ENCODE measurements around the gene MTG1.

MTG1 gene

DNA sequence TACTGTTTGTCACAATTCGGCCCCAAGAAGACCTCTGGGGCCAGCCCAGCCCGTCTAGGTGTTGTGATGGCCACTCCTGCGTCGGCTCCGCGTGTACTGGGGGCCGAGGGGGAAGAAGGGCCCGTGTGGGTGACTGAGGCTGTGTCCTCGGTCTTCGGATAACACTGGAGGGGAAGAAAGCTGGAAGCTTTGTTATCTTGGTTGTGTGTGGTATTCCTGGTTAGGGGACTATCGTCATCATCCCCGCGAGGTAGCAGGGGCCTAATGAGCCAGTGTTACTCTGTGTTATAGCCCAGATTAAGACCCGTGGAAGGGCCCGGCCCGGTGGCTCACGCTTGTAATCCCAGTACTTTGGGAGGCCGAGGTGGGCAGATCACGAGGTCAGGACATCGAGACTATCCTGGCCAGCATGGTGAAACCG is 854 bp downstream of the MTG1 start:
- no peaks in the 10 kb centered on the region for H3K9me3 ChIP-seq (ENCODE audit: control insufficient read depth, low read length)
- no peak for DNase-seq (ENCODE audit: low read depth)
- no peaks in the 10 kb centered on the region for H3K27me3 ChIP-seq (replicated peaks; ENCODE audit: control insufficient read depth, insufficient read depth, low read length)
- peaks cover 13% of the 10 kb centered on the region for H3K4me1 ChIP-seq (ENCODE audit: control insufficient read depth, insufficient read depth, low read length)
- peak overlapping the region; percentile 89 for H3K4me3 ChIP-seq (ENCODE audit: low read length)
- peak overlapping the region; percentile 94 for H3K9ac ChIP-seq (ENCODE audit: low read length)
- H3K36me3 ChIP-seq (ENCODE audit: control insufficient read depth, insufficient read depth, low read length, severe bottlenecking): peaks cover 28% of the 10 kb centered on the region

DNA sequence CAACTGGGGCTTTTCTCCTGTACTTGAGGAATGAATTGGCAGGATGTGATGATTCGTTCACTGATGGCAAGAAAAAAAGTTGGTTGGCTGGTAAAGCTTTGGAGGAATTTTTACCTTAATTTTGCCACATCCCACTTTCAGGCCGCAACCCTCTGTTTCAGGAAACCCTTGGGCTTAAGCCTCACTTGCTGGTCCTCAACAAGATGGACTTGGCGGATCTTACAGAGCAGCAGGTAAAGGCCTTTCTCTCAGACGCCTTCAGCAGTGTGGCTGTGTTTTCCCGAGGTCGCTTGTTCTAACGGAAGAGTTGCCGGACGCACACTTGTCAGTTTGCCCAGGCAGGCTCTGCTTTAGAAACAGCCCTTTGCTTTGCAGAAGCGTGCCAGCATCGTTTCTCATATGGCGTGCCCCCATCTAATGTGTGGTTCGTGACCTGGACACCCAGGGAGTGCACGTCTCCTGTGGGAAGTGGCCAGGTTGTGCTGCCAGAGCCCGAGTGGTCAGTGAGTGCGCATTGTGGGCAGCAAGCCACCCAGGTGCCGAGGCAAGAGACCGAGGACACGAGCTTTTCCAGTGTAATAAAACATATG is 2.2 kb downstream of the MTG1 start:
- Histone ChIP-seq H3K4me3 (ENCODE audit: low read length) (no peak overlapping the region), H3K27me3 (replicated peaks; ENCODE audit: control insufficient read depth, insufficient read depth, low read length) (no peaks in the 10 kb centered on the region), H3K4me1 (ENCODE audit: control insufficient read depth, insufficient read depth, low read length) (peaks cover 13% of the 10 kb centered on the region), H3K36me3 (ENCODE audit: control insufficient read depth, insufficient read depth, low read length, severe bottlenecking) (peaks cover 35% of the 10 kb centered on the region), H3K9ac (ENCODE audit: low read length) (no peak overlapping the region), H3K9me3 (ENCODE audit: control insufficient read depth, low read length) (no peaks in the 10 kb centered on the region)
- DNase-seq (ENCODE audit: low read depth): no peak

DNA sequence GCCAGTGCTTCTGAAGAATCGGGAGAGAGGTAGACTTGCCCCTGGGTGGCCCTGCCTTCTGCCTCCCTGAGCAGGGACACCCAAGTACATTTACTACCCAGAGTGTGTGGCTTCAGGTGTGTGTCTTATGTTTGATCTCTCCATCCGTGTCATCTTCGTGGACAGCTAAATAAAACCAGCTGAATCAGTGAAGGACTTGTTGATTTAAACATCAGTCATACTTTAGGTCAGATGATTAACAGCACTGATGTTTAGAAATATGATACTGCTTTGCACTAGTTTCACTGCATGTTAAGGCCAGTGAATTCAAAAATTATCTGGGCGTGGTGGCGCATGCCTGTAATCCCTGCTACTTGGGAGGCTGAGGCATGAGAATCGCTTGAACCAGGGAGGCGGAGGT is 4.0 kb downstream of the MTG1 start:
- Histone ChIP-seq H3K4me3 (ENCODE audit: low read length) (no peak overlapping the region), H3K36me3 (ENCODE audit: control insufficient read depth, insufficient read depth, low read length, severe bottlenecking) (peaks cover 51% of the 10 kb centered on the region), H3K9ac (ENCODE audit: low read length) (no peak overlapping the region), H3K9me3 (ENCODE audit: control insufficient read depth, low read length) (no peaks in the 10 kb centered on the region), H3K4me1 (ENCODE audit: control insufficient read depth, insufficient read depth, low read length) (peaks cover 13% of the 10 kb centered on the region), H3K27me3 (replicated peaks; ENCODE audit: control insufficient read depth, insufficient read depth, low read length) (no peaks in the 10 kb centered on the region)
- no peak for DNase-seq (ENCODE audit: low read depth)

DNA sequence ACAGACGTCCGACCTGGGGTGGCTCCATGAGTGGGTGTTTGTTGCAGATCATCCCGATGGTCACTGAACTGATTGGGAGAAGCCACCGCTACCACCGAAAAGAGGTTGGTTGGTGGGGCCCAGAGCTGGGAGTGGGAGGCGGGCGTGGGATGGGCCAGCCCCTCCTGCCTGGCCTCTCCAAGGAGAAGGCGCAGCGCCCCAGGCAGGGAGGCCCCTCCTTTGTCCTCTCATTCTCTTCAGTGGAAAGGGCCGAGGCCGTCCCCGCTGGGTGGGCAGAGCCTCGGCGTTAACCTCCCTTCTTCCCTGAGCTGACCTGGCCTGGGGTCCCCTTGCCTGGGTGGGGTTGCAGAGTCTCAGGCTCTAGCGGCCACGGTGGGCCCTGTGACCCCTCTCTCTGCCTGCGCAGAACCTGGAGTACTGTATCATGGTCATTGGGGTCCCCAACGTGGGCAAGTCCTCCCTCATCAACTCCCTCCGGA is 5.2 kb downstream of the MTG1 start:
- Histone ChIP-seq H3K27me3 (replicated peaks; ENCODE audit: control insufficient read depth, insufficient read depth, low read length) (no peaks in the 10 kb centered on the region), H3K4me3 (ENCODE audit: low read length) (no peak overlapping the region), H3K9me3 (ENCODE audit: control insufficient read depth, low read length) (no peaks in the 10 kb centered on the region), H3K9ac (ENCODE audit: low read length) (no peak overlapping the region), H3K4me1 (ENCODE audit: control insufficient read depth, insufficient read depth, low read length) (peaks cover 14% of the 10 kb centered on the region), H3K36me3 (ENCODE audit: control insufficient read depth, insufficient read depth, low read length, severe bottlenecking) (peaks cover 59% of the 10 kb centered on the region)
- DNase-seq (ENCODE audit: low read depth): no peak

DNA sequence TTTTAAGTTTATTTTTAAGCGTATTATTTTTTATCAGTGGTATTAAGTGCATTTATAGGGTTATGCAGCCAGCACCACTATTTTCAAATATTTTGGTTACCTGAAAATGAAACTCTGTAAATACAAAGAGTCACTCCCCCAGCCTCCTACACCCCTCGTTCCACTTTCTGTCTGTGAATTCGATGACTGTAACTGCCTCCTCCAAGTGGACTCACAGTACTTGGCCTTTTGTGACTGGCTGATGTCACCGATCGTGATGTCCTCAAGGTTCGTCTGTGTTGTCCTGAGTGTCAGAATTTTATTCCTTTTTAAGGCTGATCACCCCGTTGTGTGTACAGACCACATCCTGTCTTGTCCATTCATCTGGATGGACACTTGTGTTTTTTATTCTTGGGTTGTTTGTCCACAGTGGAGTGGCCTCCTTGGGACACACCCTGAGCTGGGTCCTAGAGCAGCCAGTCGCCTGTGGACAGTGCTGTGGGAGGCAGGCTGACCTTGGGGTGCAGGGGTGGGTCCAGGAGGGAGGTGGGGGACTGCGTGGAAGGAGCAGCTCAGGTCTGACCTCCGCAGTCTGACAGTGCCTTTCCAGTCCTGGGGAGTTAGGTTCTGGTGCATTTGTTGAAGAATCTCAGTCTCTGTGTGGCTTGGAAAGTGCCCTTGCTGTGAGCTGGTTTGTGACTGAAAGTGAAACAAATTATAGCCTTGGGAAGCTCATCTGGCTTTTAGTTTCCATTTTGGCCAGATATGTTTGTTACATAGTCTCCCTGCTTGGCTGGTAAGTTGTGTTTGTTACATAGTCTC is 6.9 kb downstream of the MTG1 start:
- Histone ChIP-seq H3K9ac (ENCODE audit: low read length) (no peak overlapping the region), H3K36me3 (ENCODE audit: control insufficient read depth, insufficient read depth, low read length, severe bottlenecking) (peaks cover 70% of the 10 kb centered on the region), H3K4me3 (ENCODE audit: low read length) (no peak overlapping the region), H3K27me3 (replicated peaks; ENCODE audit: control insufficient read depth, insufficient read depth, low read length) (no peaks in the 10 kb centered on the region), H3K9me3 (ENCODE audit: control insufficient read depth, low read length) (no peaks in the 10 kb centered on the region), H3K4me1 (ENCODE audit: control insufficient read depth, insufficient read depth, low read length) (peaks cover 10% of the 10 kb centered on the region)
- no peak for DNase-seq (ENCODE audit: low read depth)

DNA sequence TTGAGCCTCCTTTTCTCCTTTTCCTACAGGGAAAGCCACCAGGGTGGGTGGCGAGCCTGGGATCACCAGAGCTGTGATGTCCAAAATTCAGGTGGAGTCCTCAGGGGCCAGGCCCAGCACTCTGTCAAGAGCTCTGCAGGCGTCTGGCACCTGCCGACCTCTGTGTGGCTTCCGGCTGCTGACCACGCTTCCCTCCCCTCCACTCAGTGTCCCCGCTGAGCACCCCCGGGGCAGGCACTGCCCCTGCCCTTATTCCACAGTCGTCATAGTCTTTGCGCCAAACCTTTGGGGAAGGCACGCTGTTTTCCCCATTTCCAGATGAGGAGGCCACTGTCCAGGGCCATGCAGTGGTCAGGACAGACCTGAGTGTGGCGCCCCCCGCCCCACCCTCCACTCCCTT is 7.5 kb downstream of the MTG1 start:
- Histone ChIP-seq H3K36me3 (ENCODE audit: control insufficient read depth, insufficient read depth, low read length, severe bottlenecking) (peaks cover 64% of the 10 kb centered on the region), H3K4me1 (ENCODE audit: control insufficient read depth, insufficient read depth, low read length) (peaks cover 14% of the 10 kb centered on the region), H3K4me3 (ENCODE audit: low read length) (no peak overlapping the region), H3K27me3 (replicated peaks; ENCODE audit: control insufficient read depth, insufficient read depth, low read length) (no peaks in the 10 kb centered on the region), H3K9me3 (ENCODE audit: control insufficient read depth, low read length) (no peaks in the 10 kb centered on the region), H3K9ac (ENCODE audit: low read length) (no peak overlapping the region)
- DNase-seq (ENCODE audit: low read depth): no peak

DNA sequence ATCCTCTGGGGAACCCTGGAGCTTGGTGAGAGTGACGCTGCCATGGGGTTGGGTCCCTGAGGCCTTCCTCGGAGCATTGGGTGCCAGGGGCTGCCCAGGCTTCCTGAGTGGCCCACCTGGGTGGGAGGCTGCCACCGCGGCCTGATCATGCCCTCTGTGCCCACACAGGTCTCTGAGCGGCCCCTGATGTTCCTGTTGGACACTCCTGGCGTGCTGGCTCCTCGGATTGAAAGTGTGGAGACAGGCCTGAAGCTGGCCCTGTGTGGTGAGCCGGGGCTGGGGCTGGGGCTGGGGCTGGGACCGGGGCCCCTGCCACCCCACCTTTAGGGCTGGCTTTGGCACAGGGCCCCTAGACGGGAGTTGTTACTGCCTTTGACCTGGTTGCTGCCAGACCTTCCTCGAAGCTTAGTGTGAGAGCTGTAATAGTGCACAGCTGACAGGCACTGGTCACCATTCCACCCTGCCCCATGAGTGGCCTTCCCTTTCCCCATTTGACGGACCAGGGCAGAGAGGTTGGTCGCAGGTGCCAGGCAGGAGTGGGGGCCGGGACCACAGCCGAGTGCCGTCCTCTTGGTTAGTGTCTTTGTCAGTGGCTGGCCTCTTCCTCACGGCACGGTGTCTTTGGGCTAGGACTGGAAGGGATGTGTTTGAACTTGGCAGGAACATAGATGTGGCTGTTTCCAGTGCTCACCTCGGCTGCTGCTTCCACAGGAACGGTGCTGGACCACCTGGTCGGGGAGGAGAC is 8.2 kb downstream of the MTG1 start:
- no peak overlapping the region for H3K4me3 ChIP-seq (ENCODE audit: low read length)
- no peak overlapping the region for H3K9ac ChIP-seq (ENCODE audit: low read length)
- no peaks in the 10 kb centered on the region for H3K9me3 ChIP-seq (ENCODE audit: control insufficient read depth, low read length)
- no peaks in the 10 kb centered on the region for H3K27me3 ChIP-seq (replicated peaks; ENCODE audit: control insufficient read depth, insufficient read depth, low read length)
- H3K36me3 ChIP-seq (ENCODE audit: control insufficient read depth, insufficient read depth, low read length, severe bottlenecking): peaks cover 62% of the 10 kb centered on the region
- H3K4me1 ChIP-seq (ENCODE audit: control insufficient read depth, insufficient read depth, low read length): peaks cover 14% of the 10 kb centered on the region
- no peak for DNase-seq (ENCODE audit: low read depth)

DNA sequence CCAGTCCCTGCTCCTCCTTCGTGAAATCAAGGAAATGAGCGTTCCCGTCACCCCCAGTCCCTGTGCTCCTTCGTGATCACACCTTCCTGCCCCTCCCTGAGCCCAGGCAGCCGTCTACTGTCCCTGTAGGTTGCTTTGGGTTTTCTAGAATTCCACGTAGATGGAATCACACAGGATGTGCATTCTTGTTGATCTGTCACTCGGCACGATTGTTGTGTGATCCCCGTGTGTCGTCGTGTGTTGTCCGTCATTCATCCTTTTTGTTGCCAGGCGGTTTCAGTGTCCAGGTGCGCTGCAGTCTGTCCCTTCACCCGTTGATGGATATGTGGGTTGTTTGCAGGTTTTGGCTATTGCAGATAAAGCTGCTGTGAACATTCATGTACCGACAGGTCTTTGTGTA is 9.4 kb downstream of the MTG1 start:
- no peak overlapping the region for H3K9ac ChIP-seq (ENCODE audit: low read length)
- no peak for DNase-seq (ENCODE audit: low read depth)
- peaks cover 21% of the 10 kb centered on the region for H3K4me1 ChIP-seq (ENCODE audit: control insufficient read depth, insufficient read depth, low read length)
- no peaks in the 10 kb centered on the region for H3K27me3 ChIP-seq (replicated peaks; ENCODE audit: control insufficient read depth, insufficient read depth, low read length)
- no peaks in the 10 kb centered on the region for H3K9me3 ChIP-seq (ENCODE audit: control insufficient read depth, low read length)
- peaks cover 71% of the 10 kb centered on the region for H3K36me3 ChIP-seq (ENCODE audit: control insufficient read depth, insufficient read depth, low read length, severe bottlenecking)
- no peak overlapping the region for H3K4me3 ChIP-seq (ENCODE audit: low read length)

DNA sequence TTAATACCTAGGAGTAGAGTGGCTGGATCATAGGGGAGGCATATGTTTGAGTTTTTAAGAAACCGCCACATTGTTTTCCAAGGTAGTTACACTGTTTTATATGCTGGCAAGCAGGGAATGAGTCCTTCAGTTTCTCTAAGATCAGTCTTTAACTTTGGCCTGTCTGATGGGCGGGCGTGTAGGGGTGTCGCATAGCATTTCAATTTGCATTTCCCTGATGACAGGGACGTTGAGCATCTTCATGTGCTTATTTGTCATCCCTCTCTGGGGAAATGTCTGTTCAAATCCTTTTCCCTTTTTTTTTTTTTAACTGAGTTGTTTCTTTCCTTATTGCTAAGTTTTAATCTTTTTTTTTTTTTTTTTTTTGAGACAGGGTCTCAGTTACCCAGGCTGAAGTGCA is 9.8 kb downstream of the MTG1 start:
- H3K4me3 ChIP-seq (ENCODE audit: low read length): no peak overlapping the region
- peaks cover 69% of the 10 kb centered on the region for H3K36me3 ChIP-seq (ENCODE audit: control insufficient read depth, insufficient read depth, low read length, severe bottlenecking)

DNA sequence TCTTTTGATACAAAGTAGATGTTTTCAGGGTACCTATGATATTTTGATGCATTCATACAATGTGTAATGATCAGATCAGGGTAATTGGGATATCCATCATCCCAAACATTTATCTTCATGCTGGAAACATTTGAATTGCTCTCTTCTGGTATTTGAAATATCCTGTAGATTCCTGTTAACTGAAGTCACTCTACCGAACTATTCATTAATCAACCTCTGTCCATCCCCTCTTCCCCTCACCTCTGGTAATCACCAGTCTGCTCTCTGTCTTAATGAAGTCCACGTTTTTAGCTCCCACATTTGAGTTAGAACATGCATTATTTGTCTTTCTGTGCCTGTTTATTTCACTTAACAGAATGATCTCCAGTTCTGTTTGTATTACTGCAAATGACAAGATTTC is 11.3 kb downstream of the MTG1 start:
- Histone ChIP-seq H3K27me3 (replicated peaks; ENCODE audit: control insufficient read depth, insufficient read depth, low read length) (no peaks in the 10 kb centered on the region), H3K9me3 (ENCODE audit: control insufficient read depth, low read length) (no peaks in the 10 kb centered on the region), H3K4me3 (ENCODE audit: low read length) (no peak overlapping the region), H3K4me1 (ENCODE audit: control insufficient read depth, insufficient read depth, low read length) (peaks cover 24% of the 10 kb centered on the region), H3K36me3 (ENCODE audit: control insufficient read depth, insufficient read depth, low read length, severe bottlenecking) (peaks cover 68% of the 10 kb centered on the region), H3K9ac (ENCODE audit: low read length) (no peak overlapping the region)
- no peak for DNase-seq (ENCODE audit: low read depth)

More for the DNA sequence above, 9.8 kb downstream of the MTG1 start:
- peaks cover 24% of the 10 kb centered on the region for H3K4me1 ChIP-seq (ENCODE audit: control insufficient read depth, insufficient read depth, low read length)
- H3K27me3 ChIP-seq (replicated peaks; ENCODE audit: control insufficient read depth, insufficient read depth, low read length): no peaks in the 10 kb centered on the region
- no peaks in the 10 kb centered on the region for H3K9me3 ChIP-seq (ENCODE audit: control insufficient read depth, low read length)
- no peak overlapping the region for H3K9ac ChIP-seq (ENCODE audit: low read length)
- no peak for DNase-seq (ENCODE audit: low read depth)

DNA sequence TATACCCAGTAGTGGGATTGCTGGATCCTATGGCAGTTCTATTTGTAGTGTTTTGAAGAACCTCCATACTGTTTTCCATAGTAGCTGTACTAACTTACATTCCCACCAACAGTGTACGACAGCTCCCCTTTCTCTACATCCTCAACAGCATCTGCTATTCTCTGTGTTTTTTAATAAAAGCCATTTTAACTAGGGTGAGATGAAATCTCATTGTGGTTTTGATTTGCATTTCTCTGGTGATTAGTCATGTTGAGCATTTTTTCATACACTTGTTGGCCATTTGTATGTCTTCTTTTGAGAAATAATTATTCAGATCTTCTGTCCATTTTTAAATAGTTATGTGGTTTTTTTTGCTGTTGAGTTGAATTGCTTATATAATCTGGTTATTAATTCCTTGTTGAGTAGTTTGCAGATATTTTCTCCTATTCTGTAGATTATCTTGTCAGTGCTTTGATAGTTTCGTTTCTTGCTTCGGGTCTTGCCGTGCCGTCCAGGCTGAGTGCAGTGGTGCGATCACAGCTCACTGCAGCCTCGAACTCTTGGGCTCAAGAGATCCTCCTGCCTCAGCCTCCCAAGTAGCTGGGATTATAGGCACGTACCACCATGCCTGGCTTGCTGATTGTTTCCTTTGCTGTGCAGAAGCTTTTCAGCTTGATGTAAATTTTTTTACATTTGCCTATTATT is 12.0 kb downstream of the MTG1 start:
- Histone ChIP-seq H3K4me3 (ENCODE audit: low read length) (no peak overlapping the region), H3K36me3 (ENCODE audit: control insufficient read depth, insufficient read depth, low read length, severe bottlenecking) (peaks cover 74% of the 10 kb centered on the region), H3K9ac (ENCODE audit: low read length) (no peak overlapping the region), H3K9me3 (ENCODE audit: control insufficient read depth, low read length) (peaks cover 3% of the 10 kb centered on the region), H3K27me3 (replicated peaks; ENCODE audit: control insufficient read depth, insufficient read depth, low read length) (no peaks in the 10 kb centered on the region), H3K4me1 (ENCODE audit: control insufficient read depth, insufficient read depth, low read length) (peaks cover 24% of the 10 kb centered on the region)
- peak; percentile 28 for DNase-seq (ENCODE audit: low read depth)

Data from adipocyte (in vitro differentiated cells).